ENCODE measurements around the gene SPATA32. TPM values are rescaled to one million over a fixed set of nuclear protein-coding genes. Genes with fewer than 3 reads are reported as not detected.
A peak's percentile ranks its signal among the peaks of the same experiment; 100 is the strongest.

SPATA32 gene
- total RNA-seq, 5 donors from 2014 or later (not counting 1 experiment from before 2014, with no cell fraction given), result 0.37 to 0.55 (median 0.42) TPM; not detected in 1

GRCh38 chr17:45248132-45248957 lies 13.5 kb downstream of the SPATA32 start:
- peaks cover 59 to 75% (median 73%) of the 10 kb centered on the region in 3 donors for H3K4me1 Mint-ChIP-seq

DNA sequence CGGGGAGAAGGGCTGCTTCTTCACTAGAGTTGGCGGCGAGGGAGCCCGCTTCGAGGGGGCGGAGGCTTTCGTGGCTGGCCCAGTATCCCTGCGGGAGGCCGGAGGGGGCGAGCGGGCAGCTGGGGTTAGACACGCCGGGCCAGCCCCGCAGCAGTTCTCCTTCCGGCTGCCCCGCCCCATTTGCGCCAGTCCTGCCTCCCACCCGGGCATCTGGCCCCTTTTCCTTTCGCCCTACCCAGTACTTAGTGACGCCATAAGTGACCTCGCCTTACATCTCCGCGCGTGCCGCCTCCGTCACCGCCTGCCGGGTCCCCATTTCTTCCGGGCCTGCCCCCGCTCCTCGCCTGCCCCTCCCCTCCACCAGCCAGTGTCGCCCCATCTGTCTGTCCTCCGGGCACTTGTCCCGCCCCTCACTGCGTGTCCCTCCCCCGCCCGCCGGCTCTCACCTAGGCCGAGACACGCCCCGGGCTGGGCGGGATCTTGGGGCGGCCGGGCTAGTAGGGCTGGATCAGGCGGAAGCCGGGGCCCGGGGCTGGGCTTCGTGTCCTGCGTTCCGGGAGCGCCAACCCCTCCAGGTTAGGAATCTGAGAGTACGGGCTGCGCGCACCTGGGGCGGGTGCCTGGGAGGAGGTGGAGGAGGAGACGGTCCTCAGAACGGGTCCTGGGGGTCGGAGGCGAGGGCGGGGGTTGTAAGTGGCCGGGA lies 14.3 kb downstream of the SPATA32 start:
- peak overlapping the region; percentile 92 for H3K27ac Mint-ChIP-seq
- ChIA-PET CTCF (interaction anchor here in 1 of 2 donors (0.6 to 1.9 kb wide), 8 partner anchors 9 to 112 kb away, joined by 3 to 14 read pairs (median 5); partner anchors contain the start of gene ACBD4), POLR2A (interaction anchor here in 1 of 2 donors (0.6 to 1.5 kb wide), 4 partner anchors 22 to 99 kb away, joined by 4 to 6 read pairs (median 6); partner anchors contain the start of gene HEXIM1)
- DNase-seq, result peak; percentile 88 to 98 (median 94)
- Histone ChIP-seq H3K36me3 (ENCODE audit: control insufficient read depth in 2 of 2, extremely low read depth in 1 of 2, insufficient read depth in 1 of 2, low read length in 1 of 2) (peaks cover 20 to 62% of the 10 kb centered on the region in 2 donors), H3K9me3 (no peaks in the 10 kb centered on the region), H3K4me1 (ENCODE audit: control insufficient read depth in 1 of 2, extremely low read depth in 1 of 2, insufficient read depth in 2 of 2, low read length in 2 of 2) (peaks cover 23 to 84% of the 10 kb centered on the region in 2 experiments), H3K4me3 (ENCODE audit: control insufficient read depth in 1 of 2, extremely low read depth in 1 of 2, low read length in 1 of 2) (peak overlapping the region; percentile 49 to 77), H3K27me3 (replicated peaks in 1 of 2; ENCODE audit: control insufficient read depth in 2 of 2, extremely low read depth in 1 of 2, insufficient read depth in 2 of 2, low read length in 1 of 2) (no peaks in the 10 kb centered on the region), H3K27ac (ENCODE audit: low read length) (peak overlapping the region; percentile 87)
- H3K27me3 Mint-ChIP-seq, result no peaks in the 10 kb centered on the region
- WGBS (ENCODE audit: insufficient coverage), result under 1% methylated on average over 53 of the region's 61 CpGs
- peaks cover 56 to 72% (median 68%) of the 10 kb centered on the region in 3 donors for H3K4me1 Mint-ChIP-seq
- H3K36me3 Mint-ChIP-seq, result peaks cover 16% of the 10 kb centered on the region
- peak; percentile 80 to 86 (median 82) for ATAC-seq (replicated peaks in 1 of 4)
- peak overlapping the region; percentile 87 to 90 (median 89) for H3K4me3 Mint-ChIP-seq
- H3K9me3 Mint-ChIP-seq, result no peaks in the 10 kb centered on the region

More at GRCh38 chr17:45248132-45248957, 13.5 kb downstream of the SPATA32 start:
- H3K4me3 Mint-ChIP-seq, result peak overlapping the region; percentile 87 to 90 (median 89)
- H3K27ac Mint-ChIP-seq, result peak overlapping the region; percentile 97
- Histone ChIP-seq H3K4me1 (ENCODE audit: control insufficient read depth in 1 of 2, extremely low read depth in 1 of 2, insufficient read depth in 2 of 2, low read length in 2 of 2) (peaks cover 23 to 85% of the 10 kb centered on the region in 2 experiments), H3K4me3 (ENCODE audit: control insufficient read depth in 1 of 2, extremely low read depth in 1 of 2, low read length in 1 of 2) (peak overlapping the region; percentile 64 to 77), H3K27me3 (replicated peaks in 1 of 2; ENCODE audit: control insufficient read depth in 2 of 2, extremely low read depth in 1 of 2, insufficient read depth in 2 of 2, low read length in 1 of 2) (no peaks in the 10 kb centered on the region), H3K27ac (ENCODE audit: low read length) (peak overlapping the region; percentile 87), H3K9me3 (no peaks in the 10 kb centered on the region), H3K36me3 (ENCODE audit: control insufficient read depth in 2 of 2, extremely low read depth in 1 of 2, insufficient read depth in 1 of 2, low read length in 1 of 2) (peaks cover 17 to 55% of the 10 kb centered on the region in 2 donors)
- ChIA-PET POLR2A (interaction anchor here (0.6 to 1.5 kb wide), 7 partner anchors 9 to 185 kb away, joined by 3 to 6 read pairs (median 4); partner anchors contain the start of gene HEXIM1 (in 1 of the 2)), CTCF (interaction anchor here (0.6 to 1.9 kb wide), 13 partner anchors 9 to 1466 kb away, joined by 3 to 14 read pairs (median 5); partner anchors contain the start of gene ACBD4 (in 1 of the 2))
- no peaks in the 10 kb centered on the region for H3K27me3 Mint-ChIP-seq
- ATAC-seq (replicated peaks in 1 of 4) (peak; percentile 79 to 84 (median 82)), DNase-seq (peak; percentile 63 to 91 (median 84))
- peaks cover 11% of the 10 kb centered on the region for H3K36me3 Mint-ChIP-seq
- 0% methylated on average over 33 of the region's 39 CpGs for WGBS (ENCODE audit: insufficient coverage)
- no peaks in the 10 kb centered on the region for H3K9me3 Mint-ChIP-seq

GRCh38 chr17:45246861-45247428 lies 14.9 kb downstream of the SPATA32 start:
- POLR2A ChIA-PET, result interaction anchor here (0.6 to 1.1 kb wide), 2 partner anchors 8 to 30 kb away, joined by 3 to 5 read pairs; no protein-coding TSS in a partner anchor
- H3K4me3 ChIP-seq (ENCODE audit: control insufficient read depth in 1 of 2, extremely low read depth in 1 of 2, low read length in 1 of 2), result peak overlapping the region; percentile 49 to 77
- CTCF ChIA-PET, result interaction anchor here in 1 of 2 donors (0.6 to 1.9 kb wide), 6 partner anchors 10 to 111 kb away, joined by 3 to 14 read pairs (median 4); partner anchors contain the start of gene ACBD4
- DNase-seq, result peak in 30 of 35 experiments; percentile 51 to 89 (median 82)
- H3K4me1 Mint-ChIP-seq, result peaks cover 55 to 69% (median 62%) of the 10 kb centered on the region in 3 donors
- H3K4me3 Mint-ChIP-seq, result peak overlapping the region; percentile 87 to 90 (median 89)
- peak; percentile 46 to 52 (median 48) for ATAC-seq (replicated peaks in 1 of 4)
- H3K27ac ChIP-seq (ENCODE audit: low read length), result peak overlapping the region; percentile 87
- H3K36me3 ChIP-seq (ENCODE audit: control insufficient read depth in 2 of 2, extremely low read depth in 1 of 2, insufficient read depth in 1 of 2, low read length in 1 of 2), result peaks cover 23 to 69% of the 10 kb centered on the region in 2 donors
- no peaks in the 10 kb centered on the region for H3K9me3 Mint-ChIP-seq
- peaks cover 23 to 83% of the 10 kb centered on the region in 2 experiments for H3K4me1 ChIP-seq (ENCODE audit: control insufficient read depth in 1 of 2, extremely low read depth in 1 of 2, insufficient read depth in 2 of 2, low read length in 2 of 2)
- peaks cover 21% of the 10 kb centered on the region for H3K36me3 Mint-ChIP-seq
- WGBS (ENCODE audit: insufficient coverage), result 49% methylated on average over 23 of the region's 33 CpGs
- H3K27me3 ChIP-seq (replicated peaks in 1 of 2; ENCODE audit: control insufficient read depth in 2 of 2, extremely low read depth in 1 of 2, insufficient read depth in 2 of 2, low read length in 1 of 2), result no peaks in the 10 kb centered on the region
- H3K27me3 Mint-ChIP-seq, result no peaks in the 10 kb centered on the region
- H3K9me3 ChIP-seq, result no peaks in the 10 kb centered on the region
- peak overlapping the region; percentile 92 for H3K27ac Mint-ChIP-seq

- 93% methylated on average over 2 of the region's 8 CpGs for WGBS (ENCODE audit: insufficient coverage)
- peaks cover 21% of the 10 kb centered on the region for H3K36me3 Mint-ChIP-seq
- no peak for DNase-seq
- Histone ChIP-seq H3K4me1 (ENCODE audit: control insufficient read depth in 1 of 2, extremely low read depth in 1 of 2, insufficient read depth in 2 of 2, low read length in 2 of 2) (peaks cover 23 to 84% of the 10 kb centered on the region in 2 experiments), H3K36me3 (ENCODE audit: control insufficient read depth in 2 of 2, extremely low read depth in 1 of 2, insufficient read depth in 1 of 2, low read length in 1 of 2) (peaks cover 23 to 72% of the 10 kb centered on the region in 2 donors), H3K27me3 (replicated peaks in 1 of 2; ENCODE audit: control insufficient read depth in 2 of 2, extremely low read depth in 1 of 2, insufficient read depth in 2 of 2, low read length in 1 of 2) (no peaks in the 10 kb centered on the region), H3K4me3 (ENCODE audit: control insufficient read depth in 1 of 2, extremely low read depth in 1 of 2, low read length in 1 of 2) (peak overlapping the region in 1 of 2 donors; percentile 77), H3K27ac (ENCODE audit: low read length) (peak overlapping the region; percentile 87), H3K9me3 (no peaks in the 10 kb centered on the region)
- H3K27ac Mint-ChIP-seq, result peak overlapping the region; percentile 87 to 92
- no peak for ATAC-seq (replicated peaks in 1 of 4)
- peaks cover 55 to 66% (median 57%) of the 10 kb centered on the region in 3 donors for H3K4me1 Mint-ChIP-seq
- ChIA-PET CTCF (no interaction called here), POLR2A (interaction anchor here (0.6 to 1.1 kb wide), 2 partner anchors 9 to 98 kb away, joined by 3 read pairs; partner anchors contain the start of gene HEXIM1 (in 1 of the 2))
- no peaks in the 10 kb centered on the region for H3K9me3 Mint-ChIP-seq
- H3K4me3 Mint-ChIP-seq, result peak overlapping the region; percentile 2 to 90 (median 89)
- H3K27me3 Mint-ChIP-seq, result no peaks in the 10 kb centered on the region
These were observed 15.6 kb downstream of the SPATA32 start for GRCh38 chr17:45246338-45246737.

DNA sequence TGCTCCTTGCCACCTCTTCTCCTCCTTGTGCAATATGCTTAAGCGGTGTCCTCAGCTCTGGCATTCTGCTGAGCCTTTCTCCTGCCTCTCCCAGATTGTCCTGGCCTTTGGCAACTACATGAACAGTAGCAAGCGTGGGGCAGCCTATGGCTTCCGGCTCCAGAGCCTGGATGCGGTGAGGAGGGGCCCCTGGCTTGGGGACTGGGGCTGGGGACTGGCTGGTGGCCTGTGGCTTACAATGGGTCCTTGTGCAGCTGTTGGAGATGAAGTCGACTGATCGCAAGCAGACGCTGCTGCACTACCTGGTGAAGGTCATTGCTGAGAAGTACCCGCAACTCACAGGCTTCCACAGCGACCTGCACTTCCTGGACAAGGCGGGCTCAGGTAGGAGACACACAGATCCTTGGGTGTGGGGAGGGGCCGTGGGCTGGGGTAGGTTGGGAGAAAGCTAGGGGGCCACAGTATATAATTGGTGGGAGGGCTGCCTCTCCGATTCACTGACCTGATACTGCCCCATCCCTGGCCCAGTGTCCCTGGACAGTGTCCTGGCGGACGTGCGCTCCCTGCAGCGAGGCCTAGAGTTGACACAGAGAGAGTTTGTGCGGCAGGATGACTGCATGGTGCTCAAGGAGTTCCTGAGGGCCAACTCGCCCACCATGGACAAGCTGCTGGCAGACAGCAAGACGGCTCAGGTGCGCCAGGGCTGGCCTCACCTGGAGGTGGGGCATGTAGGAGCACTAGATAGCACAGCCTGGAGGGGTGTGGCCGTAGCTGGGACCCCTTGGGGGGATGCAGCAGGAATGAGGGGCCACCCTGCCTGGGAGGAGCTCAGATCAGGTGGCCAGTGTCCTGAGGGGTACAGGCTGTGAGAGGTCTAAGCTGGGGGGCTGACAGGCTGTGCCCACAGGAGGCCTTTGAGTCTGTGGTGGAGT lies 16.9 kb downstream of the SPATA32 start:
- ATAC-seq (replicated peaks in 1 of 4) (no peak), DNase-seq (no peak)
- Mint-ChIP-seq H3K36me3 (peaks cover 28% of the 10 kb centered on the region), H3K4me3 (peak overlapping the region in 1 of 3 donors; percentile 30), H3K9me3 (no peaks in the 10 kb centered on the region), H3K27ac (peak overlapping the region; percentile 64 to 77), H3K27me3 (no peaks in the 10 kb centered on the region), H3K4me1 (peaks cover 44 to 55% (median 45%) of the 10 kb centered on the region in 3 donors)
- Histone ChIP-seq H3K27ac (ENCODE audit: low read length) (peak overlapping the region; percentile 21), H3K36me3 (ENCODE audit: control insufficient read depth in 2 of 2, extremely low read depth in 1 of 2, insufficient read depth in 1 of 2, low read length in 1 of 2) (peaks cover 35 to 72% of the 10 kb centered on the region in 2 donors), H3K9me3 (no peaks in the 10 kb centered on the region), H3K27me3 (replicated peaks in 1 of 2; ENCODE audit: control insufficient read depth in 2 of 2, extremely low read depth in 1 of 2, insufficient read depth in 2 of 2, low read length in 1 of 2) (no peaks in the 10 kb centered on the region), H3K4me3 (ENCODE audit: control insufficient read depth in 1 of 2, extremely low read depth in 1 of 2, low read length in 1 of 2) (no peak overlapping the region), H3K4me1 (ENCODE audit: control insufficient read depth in 1 of 2, extremely low read depth in 1 of 2, insufficient read depth in 2 of 2, low read length in 2 of 2) (peaks cover 16 to 78% of the 10 kb centered on the region in 2 experiments)
- 93% methylated on average over 18 of the region's 21 CpGs for WGBS (ENCODE audit: insufficient coverage)
- ChIA-PET POLR2A (no interaction called here), CTCF (interaction anchor here in 1 of 2 donors (0.5 kb wide), 2 partner anchors 29 to 111 kb away, joined by 4 to 8 read pairs; no protein-coding TSS in a partner anchor)

Measured in T-cell (primary cell).